Erythroblast (primary cell): ENCODE data around the gene PPP1R15B.

Experiments
- GATA1 ChIP-seq: IDR thresholded peaks from 2 replicates; pipeline ENCODE4 v1.6.1; 2011; ENCODE audit warnings: low read depth, mild to moderate bottlenecking, control low read depth, low read length, moderate library complexity
- POLR2A ChIP-seq: IDR thresholded peaks from 2 replicates; pipeline ENCODE4 v1.6.1; 2011; ENCODE audit warnings: mild to moderate bottlenecking, low read length

DNA sequence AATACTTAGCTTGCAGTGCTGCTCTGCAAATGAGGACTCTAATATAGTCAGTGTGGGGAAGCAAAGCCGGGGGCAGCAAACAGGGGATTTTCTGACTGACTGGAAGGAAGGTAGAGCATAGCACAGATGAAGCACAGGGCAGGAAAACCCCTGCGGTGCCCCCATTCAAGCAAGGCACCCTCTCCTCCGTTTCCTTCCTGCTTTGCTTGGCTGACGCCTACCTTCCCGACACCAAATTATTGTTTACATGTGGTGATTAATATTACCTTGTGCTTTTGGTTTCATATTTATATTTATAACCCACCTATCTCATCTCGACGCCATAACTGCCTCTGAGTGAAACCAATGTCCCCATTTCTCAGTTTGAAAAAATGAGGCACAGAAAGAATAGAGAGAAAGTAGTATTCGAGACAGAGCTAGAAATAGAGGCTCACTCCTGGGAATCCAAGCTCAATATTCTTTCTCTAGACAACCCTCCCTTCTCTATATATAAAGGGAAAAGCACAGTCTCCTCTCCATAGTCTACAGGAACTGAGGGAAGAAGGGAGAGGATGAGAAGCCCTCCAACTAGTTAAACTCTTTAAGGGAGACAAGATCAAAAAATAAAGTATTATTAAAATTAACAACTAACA, 41.6 kb upstream of the PPP1R15B start:
- no peak for TF ChIP-seq POLR2A
- no peak for TF ChIP-seq GATA1
